ENCODE results near the gene TCP11L2. TPM values are rescaled to one million over a fixed set of nuclear protein-coding genes. Genes with fewer than 3 reads are reported as not detected.

TCP11L2 gene
- total and polyA plus RNA-seq, 2 of the 8 experiments (the other 6 are each of a cell fraction or from before 2014, with no cell fraction given), result 2.1 to 7.1 TPM

DNA sequence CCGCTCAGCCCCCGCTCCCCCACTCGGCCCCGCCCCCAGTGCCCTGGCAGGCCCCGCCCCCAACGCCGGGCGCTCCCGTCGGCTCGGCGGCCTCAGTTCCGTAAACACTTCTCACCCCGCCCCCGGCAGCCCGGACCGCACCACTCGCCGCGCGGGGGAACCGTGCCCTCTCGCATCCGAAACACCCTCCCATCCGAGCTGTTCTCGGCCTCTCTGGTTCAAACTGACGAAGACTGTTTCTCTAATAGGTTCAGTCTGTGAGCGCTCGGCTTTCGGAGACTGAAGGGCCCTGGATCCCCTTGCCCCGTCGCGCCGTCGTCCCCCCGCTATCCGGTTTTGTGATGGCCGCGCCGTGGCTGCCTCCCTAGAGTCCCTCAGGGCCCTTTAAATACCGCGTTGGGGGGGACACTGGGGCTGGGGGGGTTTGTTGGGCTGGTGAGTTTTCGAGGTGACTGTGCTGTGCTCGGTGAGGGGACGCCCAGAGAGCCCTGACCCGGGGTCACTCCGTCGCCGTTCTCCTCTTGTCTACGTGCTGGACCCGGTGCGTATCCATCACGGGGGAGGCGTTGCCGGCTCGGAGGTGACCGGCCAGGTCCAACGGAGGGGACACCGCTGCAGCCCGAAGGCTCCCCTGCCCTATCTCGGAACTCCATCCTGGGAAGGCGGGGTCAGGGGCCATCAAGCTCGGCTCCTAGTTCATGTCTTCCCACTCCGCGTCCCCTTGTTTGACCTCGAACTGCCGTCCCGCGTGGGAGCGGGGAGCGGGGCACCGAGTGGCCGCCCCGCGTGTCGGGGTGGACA, at the start of gene TCP11L2 (continued):
- TF ChIP-seq CTCF (IDR thresholded peaks at IDR 0.05; ENCODE audit: control extremely low read depth in 1 of 3, insufficient read depth in 1 of 3, low read depth in 1 of 3, low read length in 3 of 3) (no peak), MAX (IDR thresholded peaks at IDR 0.05) (no peak), TAF7 (optimal IDR thresholded peaks at IDR 0.05; ENCODE audit: borderline replicate concordance, low read depth, low read length) (no peak), EP300 (IDR thresholded peaks at IDR 0.05; ENCODE audit: borderline replicate concordance in 1 of 2, low read depth in 2 of 2, low read length in 2 of 2) (peak in 1 of 2 experiments; percentile 99; a peak in 2 of 3 replicates), CHD1 (IDR thresholded peaks at IDR 0.05; ENCODE audit: low read depth, low read length) (peak; percentile 94)
- TF ChIP-seq, protein P1, sequence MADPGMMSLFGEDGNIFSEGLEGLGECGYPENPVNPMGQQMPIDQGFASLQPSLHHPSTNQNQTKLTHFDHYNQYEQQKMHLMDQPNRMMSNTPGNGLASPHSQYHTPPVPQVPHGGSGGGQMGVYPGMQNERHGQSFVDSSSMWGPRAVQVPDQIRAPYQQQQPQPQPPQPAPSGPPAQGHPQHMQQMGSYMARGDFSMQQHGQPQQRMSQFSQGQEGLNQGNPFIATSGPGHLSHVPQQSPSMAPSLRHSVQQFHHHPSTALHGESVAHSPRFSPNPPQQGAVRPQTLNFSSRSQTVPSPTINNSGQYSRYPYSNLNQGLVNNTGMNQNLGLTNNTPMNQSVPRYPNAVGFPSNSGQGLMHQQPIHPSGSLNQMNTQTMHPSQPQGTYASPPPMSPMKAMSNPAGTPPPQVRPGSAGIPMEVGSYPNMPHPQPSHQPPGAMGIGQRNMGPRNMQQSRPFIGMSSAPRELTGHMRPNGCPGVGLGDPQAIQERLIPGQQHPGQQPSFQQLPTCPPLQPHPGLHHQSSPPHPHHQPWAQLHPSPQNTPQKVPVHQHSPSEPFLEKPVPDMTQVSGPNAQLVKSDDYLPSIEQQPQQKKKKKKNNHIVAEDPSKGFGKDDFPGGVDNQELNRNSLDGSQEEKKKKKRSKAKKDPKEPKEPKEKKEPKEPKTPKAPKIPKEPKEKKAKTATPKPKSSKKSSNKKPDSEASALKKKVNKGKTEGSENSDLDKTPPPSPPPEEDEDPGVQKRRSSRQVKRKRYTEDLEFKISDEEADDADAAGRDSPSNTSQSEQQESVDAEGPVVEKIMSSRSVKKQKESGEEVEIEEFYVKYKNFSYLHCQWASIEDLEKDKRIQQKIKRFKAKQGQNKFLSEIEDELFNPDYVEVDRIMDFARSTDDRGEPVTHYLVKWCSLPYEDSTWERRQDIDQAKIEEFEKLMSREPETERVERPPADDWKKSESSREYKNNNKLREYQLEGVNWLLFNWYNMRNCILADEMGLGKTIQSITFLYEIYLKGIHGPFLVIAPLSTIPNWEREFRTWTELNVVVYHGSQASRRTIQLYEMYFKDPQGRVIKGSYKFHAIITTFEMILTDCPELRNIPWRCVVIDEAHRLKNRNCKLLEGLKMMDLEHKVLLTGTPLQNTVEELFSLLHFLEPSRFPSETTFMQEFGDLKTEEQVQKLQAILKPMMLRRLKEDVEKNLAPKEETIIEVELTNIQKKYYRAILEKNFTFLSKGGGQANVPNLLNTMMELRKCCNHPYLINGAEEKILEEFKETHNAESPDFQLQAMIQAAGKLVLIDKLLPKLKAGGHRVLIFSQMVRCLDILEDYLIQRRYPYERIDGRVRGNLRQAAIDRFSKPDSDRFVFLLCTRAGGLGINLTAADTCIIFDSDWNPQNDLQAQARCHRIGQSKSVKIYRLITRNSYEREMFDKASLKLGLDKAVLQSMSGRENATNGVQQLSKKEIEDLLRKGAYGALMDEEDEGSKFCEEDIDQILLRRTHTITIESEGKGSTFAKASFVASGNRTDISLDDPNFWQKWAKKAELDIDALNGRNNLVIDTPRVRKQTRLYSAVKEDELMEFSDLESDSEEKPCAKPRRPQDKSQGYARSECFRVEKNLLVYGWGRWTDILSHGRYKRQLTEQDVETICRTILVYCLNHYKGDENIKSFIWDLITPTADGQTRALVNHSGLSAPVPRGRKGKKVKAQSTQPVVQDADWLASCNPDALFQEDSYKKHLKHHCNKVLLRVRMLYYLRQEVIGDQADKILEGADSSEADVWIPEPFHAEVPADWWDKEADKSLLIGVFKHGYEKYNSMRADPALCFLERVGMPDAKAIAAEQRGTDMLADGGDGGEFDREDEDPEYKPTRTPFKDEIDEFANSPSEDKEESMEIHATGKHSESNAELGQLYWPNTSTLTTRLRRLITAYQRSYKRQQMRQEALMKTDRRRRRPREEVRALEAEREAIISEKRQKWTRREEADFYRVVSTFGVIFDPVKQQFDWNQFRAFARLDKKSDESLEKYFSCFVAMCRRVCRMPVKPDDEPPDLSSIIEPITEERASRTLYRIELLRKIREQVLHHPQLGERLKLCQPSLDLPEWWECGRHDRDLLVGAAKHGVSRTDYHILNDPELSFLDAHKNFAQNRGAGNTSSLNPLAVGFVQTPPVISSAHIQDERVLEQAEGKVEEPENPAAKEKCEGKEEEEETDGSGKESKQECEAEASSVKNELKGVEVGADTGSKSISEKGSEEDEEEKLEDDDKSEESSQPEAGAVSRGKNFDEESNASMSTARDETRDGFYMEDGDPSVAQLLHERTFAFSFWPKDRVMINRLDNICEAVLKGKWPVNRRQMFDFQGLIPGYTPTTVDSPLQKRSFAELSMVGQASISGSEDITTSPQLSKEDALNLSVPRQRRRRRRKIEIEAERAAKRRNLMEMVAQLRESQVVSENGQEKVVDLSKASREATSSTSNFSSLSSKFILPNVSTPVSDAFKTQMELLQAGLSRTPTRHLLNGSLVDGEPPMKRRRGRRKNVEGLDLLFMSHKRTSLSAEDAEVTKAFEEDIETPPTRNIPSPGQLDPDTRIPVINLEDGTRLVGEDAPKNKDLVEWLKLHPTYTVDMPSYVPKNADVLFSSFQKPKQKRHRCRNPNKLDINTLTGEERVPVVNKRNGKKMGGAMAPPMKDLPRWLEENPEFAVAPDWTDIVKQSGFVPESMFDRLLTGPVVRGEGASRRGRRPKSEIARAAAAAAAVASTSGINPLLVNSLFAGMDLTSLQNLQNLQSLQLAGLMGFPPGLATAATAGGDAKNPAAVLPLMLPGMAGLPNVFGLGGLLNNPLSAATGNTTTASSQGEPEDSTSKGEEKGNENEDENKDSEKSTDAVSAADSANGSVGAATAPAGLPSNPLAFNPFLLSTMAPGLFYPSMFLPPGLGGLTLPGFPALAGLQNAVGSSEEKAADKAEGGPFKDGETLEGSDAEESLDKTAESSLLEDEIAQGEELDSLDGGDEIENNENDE (IDR thresholded peaks at IDR 0.05; ENCODE audit: insufficient replicate concordance, low read length), result no peak
